Natural killer cell (primary cell): ENCODE data around the gene TRAPPC1. TPM values are rescaled to one million over a fixed set of nuclear protein-coding genes. Genes with fewer than 3 reads are reported as not detected.

Experiments
- ATAC-seq, 3 donors: fragments of 150-1000 bp in 2 of 3; fragments of 200-7000 bp in 1 of 3; cut with Tn5 transposase; 1 replicate in 1 of 3; 2 replicates in 2 of 3; pipeline ENCODE4 v1.10.0; 2021; ENCODE audit warnings: mild to moderate bottlenecking in 2 of 3, moderate library complexity in 2 of 3
- DNase-seq, 2 donors: peaks; one replicate each; pipeline versions ENCODE4 v3.0.0 to v3.0.0-alpha.2; 2013 to 2021; ENCODE audit warnings: mixed read lengths in 1 of 2
- H3K27ac ChIP-seq: one replicate; pipeline ENCODE4 v1.5.1; 2013; ENCODE audit warnings: mild to moderate bottlenecking, low read length
- H3K27me3 ChIP-seq: one replicate; pipeline ENCODE4 v1.6.1; 2013; ENCODE audit warnings: low read length; ENCODE audit not compliant: control insufficient read depth, insufficient read depth
- H3K36me3 ChIP-seq: one replicate; pipeline ENCODE4 v1.6.1; 2013; ENCODE audit warnings: low read length; ENCODE audit not compliant: control insufficient read depth, insufficient read depth
- H3K4me1 ChIP-seq: one replicate; pipeline ENCODE4 v1.6.1; 2013; ENCODE audit warnings: low read length; ENCODE audit not compliant: control insufficient read depth, insufficient read depth
- H3K4me3 ChIP-seq: one replicate; pipeline ENCODE4 v1.5.1; 2013; ENCODE audit warnings: low read length
- H3K9me3 ChIP-seq: one replicate; pipeline ENCODE4 v1.6.1; 2013; ENCODE audit warnings: low read length; ENCODE audit not compliant: control insufficient read depth, insufficient read depth
- H3K27ac Mint-ChIP-seq, 2 donors: one replicate each; pipeline ENCODE4 v1.8.0; 2022; ENCODE audit warnings: mild to moderate bottlenecking in 2 of 2, mixed read lengths in 2 of 2, moderate library complexity in 1 of 2
- H3K27me3 Mint-ChIP-seq, 2 donors: one replicate each; pipeline ENCODE4 v1.8.0; 2022; ENCODE audit warnings: low read depth in 2 of 2, mixed read lengths in 2 of 2
- H3K36me3 Mint-ChIP-seq: one replicate; pipeline ENCODE4 v1.8.0; 2022; ENCODE audit warnings: mixed read lengths
- H3K4me1 Mint-ChIP-seq, 2 donors: one replicate each; pipeline ENCODE4 v1.8.0; 2022; ENCODE audit warnings: mixed read lengths in 2 of 2
- H3K4me3 Mint-ChIP-seq: one replicate; pipeline ENCODE4 v1.8.0; 2022; ENCODE audit warnings: mild to moderate bottlenecking, moderate library complexity, mixed read lengths
- H3K9me3 Mint-ChIP-seq, 2 donors: one replicate each; pipeline ENCODE4 v1.8.0; 2022; ENCODE audit warnings: mixed read lengths in 2 of 2
- WGBS: methylation state at CpG from one replicate; pipeline ENCODE4 v1.1.7; 2013; ENCODE audit warnings: missing lambda C conversion rate; ENCODE audit not compliant: insufficient coverage; 5-methylcytosine and 5-hydroxymethylcytosine counted together
- intact Hi-C: fragments of 100-400 bp; cut with micrococcal nuclease; formaldehyde crosslinking; loops from one replicate; pipeline ENCODE4 v1.14.2; 2022
- total RNA-seq, 4 donors: library from RNA; stranded (reverse); fragments of 120-200 nt in 1 of 4; gene quantifications; one replicate each; pipeline versions ENCODE4 v1.2.3 to v1.2.4, GENCODE V29; 2013 to 2022
- TF ChIP-seq, protein P1 (sequence below): fragments of 200-600 bp; IDR thresholded peaks from one replicate; pipeline ENCODE4 v1.8.0; 2022; ENCODE audit warnings: antibody characterized with exemption

TRAPPC1 gene
- total RNA-seq, 3 donors from 2014 or later (not counting 1 experiment from before 2014, with no cell fraction given): 122 to 144 (median 135) TPM

GRCh38 chr17:7922845-7923628 is 8.7 kb downstream of the TRAPPC1 start:
- Mint-ChIP-seq H3K4me3 (peak overlapping the region; percentile 88), H3K36me3 (no peaks in the 10 kb centered on the region), H3K27ac (peak overlapping the region; percentile 86 to 89), H3K27me3 (no peaks in the 10 kb centered on the region), H3K9me3 (no peaks in the 10 kb centered on the region), H3K4me1 (peaks cover 12 to 19% of the 10 kb centered on the region in 2 donors)
- Histone ChIP-seq H3K36me3 (no peaks in the 10 kb centered on the region), H3K27me3 (no peaks in the 10 kb centered on the region), H3K27ac (peak overlapping the region; percentile 67), H3K9me3 (no peaks in the 10 kb centered on the region), H3K4me3 (peak overlapping the region; percentile 49), H3K4me1 (peaks cover 17% of the 10 kb centered on the region)
- intact Hi-C loops: loop anchor here (1.0 kb wide), 1 partner anchor 9 kb away; the partner anchor contains the start of gene CNTROB
- ATAC-seq: peak; percentile 96 to 99 (median 99)
- TF ChIP-seq, protein P1, sequence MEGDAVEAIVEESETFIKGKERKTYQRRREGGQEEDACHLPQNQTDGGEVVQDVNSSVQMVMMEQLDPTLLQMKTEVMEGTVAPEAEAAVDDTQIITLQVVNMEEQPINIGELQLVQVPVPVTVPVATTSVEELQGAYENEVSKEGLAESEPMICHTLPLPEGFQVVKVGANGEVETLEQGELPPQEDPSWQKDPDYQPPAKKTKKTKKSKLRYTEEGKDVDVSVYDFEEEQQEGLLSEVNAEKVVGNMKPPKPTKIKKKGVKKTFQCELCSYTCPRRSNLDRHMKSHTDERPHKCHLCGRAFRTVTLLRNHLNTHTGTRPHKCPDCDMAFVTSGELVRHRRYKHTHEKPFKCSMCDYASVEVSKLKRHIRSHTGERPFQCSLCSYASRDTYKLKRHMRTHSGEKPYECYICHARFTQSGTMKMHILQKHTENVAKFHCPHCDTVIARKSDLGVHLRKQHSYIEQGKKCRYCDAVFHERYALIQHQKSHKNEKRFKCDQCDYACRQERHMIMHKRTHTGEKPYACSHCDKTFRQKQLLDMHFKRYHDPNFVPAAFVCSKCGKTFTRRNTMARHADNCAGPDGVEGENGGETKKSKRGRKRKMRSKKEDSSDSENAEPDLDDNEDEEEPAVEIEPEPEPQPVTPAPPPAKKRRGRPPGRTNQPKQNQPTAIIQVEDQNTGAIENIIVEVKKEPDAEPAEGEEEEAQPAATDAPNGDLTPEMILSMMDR: no peak
- WGBS: 23% methylated on average over 45 of the region's 45 CpGs
- DNase-seq: peak; percentile 78 to 91

- no peaks in the 10 kb centered on the region for H3K9me3 ChIP-seq
- Mint-ChIP-seq H3K36me3 (no peaks in the 10 kb centered on the region), H3K9me3 (no peaks in the 10 kb centered on the region), H3K27ac (peak overlapping the region; percentile 86 to 89), H3K4me1 (peaks cover 12 to 19% of the 10 kb centered on the region in 2 donors), H3K27me3 (no peaks in the 10 kb centered on the region), H3K4me3 (peak overlapping the region; percentile 88)
- 49% methylated on average over 16 of the region's 16 CpGs for WGBS
- DNase-seq (peak in 1 of 2 donors; percentile 23), ATAC-seq (peak; percentile 17 to 36 (median 19))
- H3K4me1 ChIP-seq: peaks cover 17% of the 10 kb centered on the region
- H3K36me3 ChIP-seq: no peaks in the 10 kb centered on the region
- TF ChIP-seq, protein P1: no peak
- peak overlapping the region; percentile 49 for H3K4me3 ChIP-seq
- intact Hi-C loops: no loop called here
- no peaks in the 10 kb centered on the region for H3K27me3 ChIP-seq
- peak overlapping the region; percentile 67 for H3K27ac ChIP-seq
These were observed 9.4 kb downstream of the TRAPPC1 start for GRCh38 chr17:7922269-7922844.

DNA sequence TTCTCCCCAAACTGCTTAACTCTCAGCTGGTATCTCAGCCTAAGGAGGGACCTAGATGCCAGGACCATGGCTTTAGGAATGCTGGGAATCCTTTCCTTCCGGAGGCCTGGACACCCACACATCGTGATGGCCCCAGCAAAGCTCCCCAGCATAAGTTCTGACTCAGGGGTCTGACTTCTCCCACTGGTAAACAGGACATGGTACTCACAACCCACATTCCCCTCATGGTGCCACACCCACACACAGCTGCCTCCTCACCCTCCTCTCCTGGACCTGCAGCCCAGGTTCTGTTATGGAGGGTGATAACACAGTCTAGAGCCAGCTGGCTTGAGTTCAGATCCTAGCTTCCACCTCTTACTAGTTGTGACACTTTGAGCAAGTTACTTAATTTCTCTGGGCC is 14.9 kb downstream of the TRAPPC1 start:
- ATAC-seq: no peak
- no peaks in the 10 kb centered on the region for H3K27me3 Mint-ChIP-seq
- TF ChIP-seq, protein P1: no peak
- peak overlapping the region; percentile 94 for H3K4me3 Mint-ChIP-seq
- intact Hi-C loops: no loop called here
- H3K9me3 ChIP-seq: no peaks in the 10 kb centered on the region
- H3K9me3 Mint-ChIP-seq: no peaks in the 10 kb centered on the region
- H3K27ac Mint-ChIP-seq: peak overlapping the region; percentile 81 to 92
- WGBS: 91% methylated on average over 2 of the region's 2 CpGs
- no peak overlapping the region for H3K4me3 ChIP-seq
- peaks cover 1% of the 10 kb centered on the region for H3K36me3 ChIP-seq
- DNase-seq: peak in 1 of 2 donors; percentile 29
- peaks cover 23% of the 10 kb centered on the region for H3K4me1 ChIP-seq
- H3K27ac ChIP-seq: no peak overlapping the region
- peaks cover 26 to 34% of the 10 kb centered on the region in 2 donors for H3K4me1 Mint-ChIP-seq
- H3K36me3 Mint-ChIP-seq: no peaks in the 10 kb centered on the region
- no peaks in the 10 kb centered on the region for H3K27me3 ChIP-seq
